Measurements from ENCODE around the gene MRPS12. TPM values are rescaled to one million over a fixed set of nuclear protein-coding genes. Genes with fewer than 3 reads are reported as not detected.
"Not testable (repeated sequence)": the region's sequence is repeated elsewhere in the genome, so short reads cannot be mapped to it uniquely, and the experiment has no call there.

Gene MRPS12
- total RNA-seq, 2 experiments from 2014 or later: 62.0 to 73.7 TPM

GRCh38 chr19:38931521-38931793 is 713 bp downstream of the MRPS12 start:
- Mint-ChIP-seq H3K4me3 (peak overlapping the region; percentile 86), H3K4me1 (peaks cover 46% of the 10 kb centered on the region), H3K27ac (peak overlapping the region; percentile 99), H3K9me3 (ENCODE audit: low read depth) (peaks cover 2% of the 10 kb centered on the region), H3K36me3 (peaks cover 36% of the 10 kb centered on the region), H3K27me3 (no peaks in the 10 kb centered on the region)
- ATAC-seq: no peak
- DNase-seq: no peak
- CTCF ChIA-PET: interaction anchor here (1.1 to 4.6 kb wide), 11 partner anchors 10 to 529 kb away, joined by 3 to 42 read pairs (median 7); partner anchors contain the start of genes ECH1, FAM98C and RINL

DNA sequence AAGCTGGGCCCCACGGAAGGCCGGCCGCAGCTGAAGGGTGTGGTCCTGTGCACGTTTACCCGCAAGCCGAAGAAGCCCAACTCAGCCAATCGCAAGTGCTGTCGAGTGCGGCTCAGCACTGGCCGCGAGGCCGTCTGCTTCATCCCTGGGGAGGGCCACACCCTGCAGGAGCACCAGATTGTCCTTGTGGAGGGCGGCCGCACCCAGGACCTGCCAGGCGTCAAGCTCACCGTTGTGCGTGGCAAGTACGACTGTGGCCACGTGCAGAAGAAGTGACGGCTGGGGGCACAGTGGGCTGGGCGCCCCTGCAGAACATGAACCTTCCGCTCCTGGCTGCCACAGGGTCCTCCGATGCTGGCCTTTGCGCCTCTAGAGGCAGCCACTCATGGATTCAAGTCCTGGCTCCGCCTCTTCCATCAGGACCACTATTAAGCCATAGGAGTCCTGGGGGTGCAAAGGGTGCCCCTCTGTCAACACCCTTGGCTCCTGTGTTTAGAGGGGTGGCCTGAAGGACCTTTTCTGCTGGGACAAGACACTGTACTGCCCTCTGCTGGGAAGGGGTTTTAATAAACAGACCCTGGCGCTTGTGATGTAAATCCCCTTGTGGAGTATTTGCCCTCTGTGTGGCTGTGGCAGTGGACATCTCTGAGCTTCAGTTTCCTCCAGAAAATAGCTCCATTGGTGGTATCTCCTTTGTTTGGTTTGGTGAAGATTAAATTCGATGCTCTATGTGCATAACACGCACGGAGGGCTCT is 1.9 kb downstream of the MRPS12 start:
- peaks cover 43% of the 10 kb centered on the region for H3K4me1 Mint-ChIP-seq
- ATAC-seq (no peak), DNase-seq (peak; percentile 65)
- CTCF ChIA-PET: interaction anchor here (0.6 to 4.6 kb wide), 13 partner anchors 10 to 530 kb away, joined by 3 to 30 read pairs (median 3); partner anchors contain the start of genes ECH1 and FAM98C
- H3K4me3 Mint-ChIP-seq: peak overlapping the region; percentile 18
- no peak overlapping the region for H3K27ac Mint-ChIP-seq
- H3K9me3 Mint-ChIP-seq (ENCODE audit: low read depth): peaks cover 2% of the 10 kb centered on the region
- peaks cover 36% of the 10 kb centered on the region for H3K36me3 Mint-ChIP-seq
- H3K27me3 Mint-ChIP-seq: no peaks in the 10 kb centered on the region

DNA sequence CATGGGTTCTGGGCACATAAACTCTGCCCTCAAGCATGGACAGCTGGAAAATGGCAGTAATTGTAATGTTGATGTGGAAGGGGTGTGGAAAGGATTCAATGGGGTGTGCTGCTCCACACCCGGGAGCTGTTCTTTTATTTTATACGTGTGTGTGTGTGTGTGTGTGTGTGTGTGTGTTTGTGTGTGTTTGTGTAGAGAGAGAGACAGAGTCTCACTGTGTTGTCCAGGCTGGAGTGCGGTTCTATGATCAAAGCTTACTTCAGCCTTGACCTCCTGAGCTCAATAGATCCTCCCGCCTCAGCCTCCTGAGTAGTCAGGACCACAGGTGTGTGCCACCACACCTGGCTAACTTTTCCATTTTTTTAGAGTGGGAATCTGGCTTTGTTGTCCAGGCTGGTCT is 2.8 kb downstream of the MRPS12 start:
- ATAC-seq (no peak), DNase-seq (no peak)
- peaks cover 34% of the 10 kb centered on the region for H3K36me3 Mint-ChIP-seq
- no peaks in the 10 kb centered on the region for H3K27me3 Mint-ChIP-seq
- no peak overlapping the region for H3K27ac Mint-ChIP-seq
- CTCF ChIA-PET: interaction anchor here (0.6 to 4.6 kb wide), 13 partner anchors 10 to 597 kb away, joined by 3 to 30 read pairs (median 3); partner anchors contain the start of genes CATSPERG and FAM98C
- H3K4me3 Mint-ChIP-seq: no peak overlapping the region
- H3K4me1 Mint-ChIP-seq: peaks cover 35% of the 10 kb centered on the region
- peaks cover 2% of the 10 kb centered on the region for H3K9me3 Mint-ChIP-seq (ENCODE audit: low read depth)

DNA sequence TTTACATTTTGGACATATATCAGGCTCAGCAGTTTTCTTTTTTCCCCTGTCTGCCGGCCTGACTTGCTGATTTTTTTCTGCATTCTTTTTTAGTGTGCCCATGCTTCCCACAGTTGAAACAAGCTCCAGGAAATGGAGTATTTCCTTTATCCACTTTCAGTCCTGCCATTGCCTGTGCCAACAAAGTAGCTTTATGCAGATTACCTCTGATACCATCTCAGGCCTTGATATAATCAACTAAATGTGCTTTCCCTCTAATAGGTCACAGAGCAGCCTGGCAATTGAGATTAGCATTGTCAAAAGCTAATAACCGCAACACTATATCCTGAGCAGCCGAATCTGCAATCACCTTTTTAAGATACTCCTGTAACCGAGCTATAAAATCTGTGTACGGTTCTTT is 9.2 kb downstream of the MRPS12 start:
- Mint-ChIP-seq H3K36me3 (peaks cover 6% of the 10 kb centered on the region), H3K4me1 (peaks cover 15% of the 10 kb centered on the region), H3K4me3 (no peak overlapping the region), H3K27ac (no peak overlapping the region), H3K27me3 (peaks cover 12% of the 10 kb centered on the region), H3K9me3 (ENCODE audit: low read depth) (no peaks in the 10 kb centered on the region)
- DNase-seq (no peak), ATAC-seq (no peak)
- CTCF ChIA-PET: interaction anchor here (1.3 kb wide), 1 partner anchor 10 kb away, joined by 4 read pairs; the partner anchor contains the start of genes MRPS12 and SARS2

DNA sequence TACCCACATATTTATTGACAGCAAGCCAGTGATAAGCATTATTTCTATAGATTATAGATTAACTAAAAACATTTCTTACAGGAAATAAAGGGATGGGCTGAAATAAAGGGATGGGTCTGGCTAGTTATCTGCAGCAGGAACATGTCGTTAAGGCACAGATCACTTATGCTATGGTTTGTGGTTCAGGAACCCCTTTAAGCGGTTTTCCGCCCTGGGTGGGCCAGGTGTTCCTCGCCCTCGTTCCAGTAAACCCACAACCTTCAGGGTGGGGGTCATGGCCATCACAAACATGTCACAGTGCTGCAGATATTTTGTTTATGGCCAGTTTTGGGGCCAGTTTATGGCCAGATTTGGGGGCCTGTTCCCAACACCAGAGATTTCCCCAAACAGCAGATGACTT is 10.7 kb downstream of the MRPS12 start:
- ATAC-seq; H3K9me3 Mint-ChIP-seq (ENCODE audit: low read depth); DNase-seq; H3K36me3 Mint-ChIP-seq; H3K27ac Mint-ChIP-seq; H3K4me3 Mint-ChIP-seq: not testable (repeated sequence)
- CTCF ChIA-PET: interaction anchor here (0.6 kb wide), 1 partner anchor 1179 kb away, joined by 3 read pairs; no protein-coding TSS in a partner anchor
- Mint-ChIP-seq H3K4me1 (peaks cover 15% of the 10 kb centered on the region), H3K27me3 (peaks cover 12% of the 10 kb centered on the region)

DNA sequence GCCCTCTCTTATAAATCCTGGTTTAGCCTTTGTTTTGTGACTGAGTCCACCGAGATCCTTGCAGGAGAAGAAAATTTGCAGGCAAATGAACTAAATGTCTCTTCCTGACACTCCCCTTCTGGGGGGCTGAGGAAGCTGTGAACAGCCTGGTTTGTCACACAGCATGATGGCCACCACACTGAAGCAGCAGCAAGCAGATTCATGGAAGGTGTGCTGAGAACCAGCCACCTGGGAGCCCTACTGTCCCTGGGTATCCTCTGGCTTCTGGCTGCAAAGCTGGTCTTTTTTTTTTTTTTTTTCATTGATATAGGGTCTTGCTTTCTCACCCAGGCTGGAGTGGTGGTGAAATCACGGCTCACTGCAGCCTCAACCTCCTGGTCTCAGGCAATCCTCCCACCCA is 11.2 kb downstream of the MRPS12 start:
- Mint-ChIP-seq H3K4me3 (no peak overlapping the region), H3K4me1 (peaks cover 15% of the 10 kb centered on the region), H3K27me3 (peaks cover 17% of the 10 kb centered on the region)

GRCh38 chr19:38942471-38943181 is 11.9 kb downstream of the MRPS12 start:
- H3K27ac Mint-ChIP-seq: no peak overlapping the region
- H3K4me3 Mint-ChIP-seq: no peak overlapping the region
- no peaks in the 10 kb centered on the region for H3K36me3 Mint-ChIP-seq
- DNase-seq (no peak), ATAC-seq (no peak)
- H3K27me3 Mint-ChIP-seq: peaks cover 17% of the 10 kb centered on the region
- no peaks in the 10 kb centered on the region for H3K9me3 Mint-ChIP-seq (ENCODE audit: low read depth)
- H3K4me1 Mint-ChIP-seq: peaks cover 15% of the 10 kb centered on the region
- CTCF ChIA-PET: interaction anchor here (0.7 to 1.1 kb wide), 2 partner anchors 10 to 11 kb away, joined by 3 read pairs; no protein-coding TSS in a partner anchor

More for the DNA sequence above, 11.2 kb downstream of the MRPS12 start:
- no peak for DNase-seq
- Mint-ChIP-seq H3K9me3 (ENCODE audit: low read depth) (no peaks in the 10 kb centered on the region), H3K36me3 (no peaks in the 10 kb centered on the region), H3K27ac (no peak overlapping the region)
- no peak for ATAC-seq
- CTCF ChIA-PET: interaction anchor here (0.7 kb wide), 1 partner anchor 10 kb away, joined by 3 read pairs; no protein-coding TSS in a partner anchor

- H3K4me1 Mint-ChIP-seq: peaks cover 21% of the 10 kb centered on the region
- H3K36me3 Mint-ChIP-seq: no peaks in the 10 kb centered on the region
- peaks cover 29% of the 10 kb centered on the region for H3K27me3 Mint-ChIP-seq
- H3K9me3 Mint-ChIP-seq (ENCODE audit: low read depth): no peaks in the 10 kb centered on the region
- no peak for DNase-seq
- ATAC-seq: no peak
- H3K27ac Mint-ChIP-seq: no peak overlapping the region
- CTCF ChIA-PET: interaction anchor here (1.6 to 2.2 kb wide), 2 partner anchors 12 to 14 kb away, joined by 5 read pairs; partner anchors contain the start of genes MRPS12 and SARS2
- H3K4me3 Mint-ChIP-seq: no peak overlapping the region
Observed at GRCh38 chr19:38944981-38945506, 14.3 kb downstream of the MRPS12 start.

DNA sequence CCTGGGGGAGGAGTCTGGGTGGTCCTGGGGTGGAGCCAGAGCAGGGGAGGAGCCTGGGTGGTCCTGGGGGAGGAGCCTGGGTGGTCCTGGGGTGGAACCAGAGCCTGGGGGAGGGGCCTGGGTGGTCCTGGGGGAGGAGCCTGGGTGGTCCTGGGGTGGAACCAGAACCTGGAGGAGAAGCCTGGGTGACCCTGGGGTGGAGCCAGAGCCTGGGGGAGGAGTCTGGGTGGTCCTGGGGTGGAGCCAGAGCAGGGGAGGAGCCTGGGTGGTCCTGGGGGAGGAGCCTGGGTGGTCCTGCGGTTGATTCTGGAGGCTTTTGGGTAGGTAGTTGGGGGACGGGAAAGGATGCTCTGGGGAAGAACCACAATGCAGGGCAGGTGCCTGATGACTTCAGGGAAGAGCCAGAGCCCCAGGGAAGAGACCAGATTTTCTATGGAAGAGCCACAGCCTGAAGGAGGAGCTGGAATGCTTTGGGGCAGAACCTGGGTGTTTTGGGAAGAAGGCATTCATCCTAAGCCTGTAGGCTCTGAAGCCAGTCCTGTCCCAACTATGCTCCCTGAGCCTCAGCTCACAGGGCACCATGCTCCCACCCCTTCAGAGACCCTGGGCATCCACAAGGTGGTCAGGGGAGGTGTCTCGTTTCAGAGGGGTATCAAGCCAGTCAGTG is 15.0 kb downstream of the MRPS12 start:
- Mint-ChIP-seq H3K36me3 (no peaks in the 10 kb centered on the region), H3K4me1 (peaks cover 24% of the 10 kb centered on the region), H3K4me3 (no peak overlapping the region), H3K9me3 (ENCODE audit: low read depth) (no peaks in the 10 kb centered on the region), H3K27me3 (peaks cover 27% of the 10 kb centered on the region), H3K27ac (no peak overlapping the region)
- CTCF ChIA-PET: interaction anchor here (2.2 kb wide), 1 partner anchor 12 kb away, joined by 5 read pairs; no protein-coding TSS in a partner anchor
- no peak for ATAC-seq
- no peak for DNase-seq

DNA sequence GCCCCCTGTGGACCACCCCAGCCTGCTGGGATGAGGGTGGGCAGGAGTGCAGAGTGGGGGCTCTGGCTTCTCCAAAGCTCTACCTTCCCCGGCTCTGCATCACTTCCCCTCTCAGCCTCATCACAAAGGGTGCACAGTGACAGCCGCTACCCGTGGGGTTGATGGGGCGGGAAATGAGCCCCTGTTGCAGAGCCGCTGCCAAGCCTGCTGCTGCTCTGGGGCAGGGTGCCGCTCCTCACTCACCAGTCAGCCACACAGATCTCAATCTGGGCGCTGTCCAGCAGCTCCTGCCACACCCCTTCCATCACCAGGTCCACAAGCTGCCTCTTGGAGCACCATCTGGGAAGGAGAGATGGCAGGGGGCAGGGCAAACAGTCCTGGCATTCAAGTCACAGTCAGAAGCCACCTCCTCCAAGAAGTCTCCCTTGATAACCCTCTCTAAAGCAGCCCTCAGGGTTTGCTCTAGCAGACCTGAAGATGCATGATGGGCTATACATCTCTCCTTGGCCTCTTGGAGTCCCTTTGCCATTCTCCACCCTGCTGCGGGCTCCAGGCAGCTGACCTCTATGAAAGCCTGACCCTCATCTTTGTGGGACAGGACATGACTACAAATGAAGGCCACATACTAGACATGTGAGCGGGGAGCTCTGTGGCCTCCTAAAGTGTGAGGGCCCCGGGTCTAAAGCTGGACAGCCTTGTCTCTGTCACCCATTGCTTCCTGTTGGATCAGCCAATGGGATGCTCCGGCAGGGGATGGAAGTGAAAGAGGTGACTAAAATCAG is 15.7 kb downstream of the MRPS12 start:
- no peak overlapping the region for H3K27ac Mint-ChIP-seq
- no peaks in the 10 kb centered on the region for H3K9me3 Mint-ChIP-seq (ENCODE audit: low read depth)
- no peak for ATAC-seq
- H3K4me1 Mint-ChIP-seq: peaks cover 19% of the 10 kb centered on the region
- H3K36me3 Mint-ChIP-seq: no peaks in the 10 kb centered on the region
- no peak for DNase-seq
- H3K27me3 Mint-ChIP-seq: peaks cover 25% of the 10 kb centered on the region
- H3K4me3 Mint-ChIP-seq: no peak overlapping the region
- CTCF ChIA-PET: interaction anchor here (2.2 kb wide), 1 partner anchor 13 kb away, joined by 5 read pairs; no protein-coding TSS in a partner anchor

DNA sequence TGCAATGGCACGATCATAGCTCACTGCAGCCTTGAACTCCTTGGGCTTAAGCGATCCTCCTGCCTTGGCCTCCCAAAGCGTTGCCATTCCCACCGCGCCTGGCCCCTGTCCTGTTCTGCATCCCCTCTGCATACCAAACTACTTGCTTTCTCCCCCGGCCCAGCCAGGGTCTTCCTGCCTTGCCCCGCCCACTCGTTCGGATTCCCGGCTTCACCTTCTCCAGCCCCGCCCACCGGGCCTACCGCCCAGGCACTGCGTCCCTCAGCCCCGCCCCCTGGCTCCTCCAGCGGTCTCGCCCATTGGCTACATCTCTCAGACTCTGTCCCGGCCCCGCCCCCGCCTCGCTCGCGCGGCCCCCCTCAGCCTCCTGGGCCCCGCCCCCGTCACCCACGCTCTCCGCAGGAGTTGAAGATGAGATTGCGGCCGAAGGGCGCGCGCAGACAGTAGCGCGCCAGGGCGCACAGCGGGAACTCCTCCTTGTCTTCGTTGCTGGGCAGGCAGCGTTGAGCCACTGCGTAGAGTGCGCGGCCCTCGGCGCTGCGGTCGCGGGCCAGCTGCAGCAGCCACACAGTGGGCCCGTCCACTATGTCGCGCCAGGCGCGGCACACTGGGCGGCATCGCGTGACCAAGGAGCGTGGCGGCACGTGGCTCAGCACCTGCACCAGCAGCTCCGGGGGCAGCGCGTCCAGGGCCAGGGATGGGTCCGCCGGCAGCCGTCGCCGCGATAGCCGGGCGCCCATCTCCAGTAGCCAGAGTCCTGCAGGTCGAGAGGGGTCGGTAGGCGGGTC is 19.0 kb downstream of the MRPS12 start:
- CTCF ChIA-PET: no interaction called here
- Mint-ChIP-seq H3K27ac (no peak overlapping the region), H3K36me3 (no peaks in the 10 kb centered on the region), H3K27me3 (peaks cover 39% of the 10 kb centered on the region), H3K4me3 (no peak overlapping the region), H3K4me1 (peaks cover 18% of the 10 kb centered on the region), H3K9me3 (ENCODE audit: low read depth) (no peaks in the 10 kb centered on the region)
- ATAC-seq (peak; percentile 90), DNase-seq (peak; percentile 85)

DNA sequence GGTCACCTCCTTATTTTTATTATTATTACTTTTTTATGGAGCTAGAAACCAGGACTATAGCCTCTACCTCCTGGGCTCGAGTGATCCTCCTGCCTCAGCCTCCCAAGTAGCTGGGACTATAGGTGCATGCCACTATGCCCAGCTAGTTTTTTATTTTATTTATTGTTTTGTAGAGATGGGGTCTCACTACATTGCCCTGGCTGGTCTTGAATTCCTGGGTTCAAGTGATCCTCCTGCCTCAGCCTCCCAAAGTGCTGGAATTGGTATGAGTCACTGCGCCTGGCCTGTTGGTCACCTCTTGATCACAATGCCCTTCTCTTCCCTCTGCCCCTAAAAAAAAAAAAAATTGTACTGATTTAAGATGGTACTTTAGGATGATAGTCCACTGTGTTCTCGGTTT is 20.4 kb downstream of the MRPS12 start:
- H3K4me1 Mint-ChIP-seq: peaks cover 18% of the 10 kb centered on the region
- no peak overlapping the region for H3K27ac Mint-ChIP-seq
- DNase-seq (no peak), ATAC-seq (no peak)
- H3K27me3 Mint-ChIP-seq: peaks cover 39% of the 10 kb centered on the region
- H3K36me3 Mint-ChIP-seq: no peaks in the 10 kb centered on the region
- no peaks in the 10 kb centered on the region for H3K9me3 Mint-ChIP-seq (ENCODE audit: low read depth)
- no peak overlapping the region for H3K4me3 Mint-ChIP-seq
- CTCF ChIA-PET: interaction anchor here (2.8 to 3.3 kb wide), 2 partner anchors 11 to 548 kb away, joined by 10 to 13 read pairs; partner anchors contain the start of gene FAM98C

Measured in activated CD8-positive, alpha-beta memory T cell treated with anti-CD3 and anti-CD28 coated beads, Interleukin-2, amount 10 ng/mL, durations not matched to agents 7 days and 5 days (primary cell).